ENCODE measurements around the gene OR10J5. TPM values are rescaled to one million over a fixed set of nuclear protein-coding genes. Genes with fewer than 3 reads are reported as not detected.
"Not testable (repeated sequence)": the region's sequence is repeated elsewhere in the genome, so short reads cannot be mapped to it uniquely, and the experiment has no call there.

OR10J5 gene
- total RNA-seq, 4 donors from 2014 or later = not detected

DNA sequence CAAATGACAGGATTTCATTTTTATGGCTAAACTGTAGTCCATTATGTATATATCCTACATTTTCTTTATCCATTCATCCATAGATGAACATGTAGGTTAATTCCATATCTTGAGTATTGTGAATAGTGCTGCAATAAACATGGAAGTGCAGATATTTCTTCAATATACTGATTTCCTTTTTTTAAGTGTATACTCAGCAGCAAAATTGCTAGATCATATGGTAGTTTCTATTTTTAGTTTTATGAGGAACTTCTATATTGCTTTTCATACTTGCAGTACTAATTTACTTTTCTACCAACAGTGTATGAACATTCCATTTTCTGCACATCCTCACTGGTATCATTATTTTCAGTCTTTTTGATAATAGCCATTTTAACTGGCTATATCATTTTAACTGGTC is 30.1 kb downstream of the OR10J5 start:
- H3K27ac ChIP-seq = no peak overlapping the region
- no peaks in the 10 kb centered on the region for H3K27me3 ChIP-seq
- H3K4me3 ChIP-seq = no peak overlapping the region
- H3K9me3 ChIP-seq = peaks cover 0 to 18% (median 4%) of the 10 kb centered on the region in 4 donors
- no peak for DNase-seq (ENCODE audit: low spot score in 2 of 2)
- H3K36me3 ChIP-seq = no peaks in the 10 kb centered on the region
- H3K4me1 ChIP-seq = no peaks in the 10 kb centered on the region
- no peak for TF ChIP-seq POLR2A (IDR thresholded peaks at IDR 0.05)
- no peak for TF ChIP-seq CTCF (IDR thresholded peaks at IDR 0.05)
- no peak for TF ChIP-seq EP300 (IDR thresholded peaks at IDR 0.05)

DNA sequence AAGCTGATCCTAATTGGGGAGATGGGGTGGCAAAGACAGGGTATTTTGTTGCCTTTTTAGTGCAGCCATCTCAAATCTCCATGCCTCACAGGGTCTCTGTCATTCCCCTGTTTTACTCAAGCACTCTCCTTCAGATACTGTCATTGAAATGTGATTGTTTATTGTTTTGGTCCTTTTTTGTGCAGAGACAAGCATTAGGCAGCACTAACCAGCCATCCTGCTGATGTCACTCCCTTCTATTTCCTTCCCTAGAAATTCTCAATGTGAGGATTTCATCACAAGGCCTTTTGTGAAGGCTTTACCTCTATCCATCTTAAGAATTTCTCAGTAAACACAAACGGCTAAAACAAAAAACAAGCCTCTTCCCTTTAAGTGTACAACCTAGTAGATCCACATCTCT is 34.7 kb downstream of the OR10J5 start:
- no peak for DNase-seq (ENCODE audit: low spot score in 2 of 2)
- no peak overlapping the region for H3K4me3 ChIP-seq
- 32 to 61% methylated on average over 1 of the region's 1 CpG for WGBS, 2 donors
- H3K4me1 ChIP-seq = no peaks in the 10 kb centered on the region
- H3K27ac ChIP-seq = no peak overlapping the region
- H3K27me3 ChIP-seq = no peaks in the 10 kb centered on the region
- no peak for TF ChIP-seq EP300 (IDR thresholded peaks at IDR 0.05)
- H3K9me3 ChIP-seq = peaks cover 0 to 34% (median 4%) of the 10 kb centered on the region in 4 donors
- H3K36me3 ChIP-seq = no peaks in the 10 kb centered on the region

DNA sequence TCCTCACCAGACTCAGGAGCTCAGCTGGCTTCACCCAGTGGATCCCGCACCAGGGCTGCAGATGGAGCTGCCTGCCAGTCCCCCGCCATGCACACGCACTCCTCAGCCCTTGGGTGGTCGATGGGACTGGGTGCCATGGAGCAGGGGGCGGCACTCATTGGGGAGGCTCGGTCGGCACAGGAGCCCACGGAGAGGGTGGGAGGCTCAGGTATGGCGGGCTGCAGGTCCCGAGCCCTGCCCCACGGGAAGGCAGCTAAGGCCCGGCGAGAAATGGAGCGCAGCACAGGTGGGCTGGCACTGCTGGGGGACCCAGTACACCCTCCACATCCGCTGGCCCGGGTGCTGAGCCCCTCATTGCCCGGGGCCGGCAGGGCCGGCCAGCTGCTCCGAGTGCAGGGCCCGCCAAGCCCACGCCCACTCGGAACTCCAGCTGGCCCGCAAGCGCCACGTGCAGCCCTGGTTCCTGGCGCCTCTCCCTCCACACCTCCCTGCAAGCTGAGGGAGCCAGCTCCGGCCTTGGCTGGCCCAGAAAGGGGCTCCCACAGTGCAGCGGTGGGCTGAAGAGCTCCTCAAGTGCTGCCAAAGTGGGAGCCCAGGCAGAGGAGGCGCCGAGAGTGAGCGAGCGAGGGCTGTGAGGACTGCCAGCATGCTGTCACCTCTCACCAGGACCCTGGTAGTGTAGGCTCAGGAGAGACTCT is 41.1 kb downstream of the OR10J5 start:
- not testable (repeated sequence) for H3K27me3 ChIP-seq; H3K4me1 ChIP-seq; DNase-seq (ENCODE audit: low spot score in 2 of 2); H3K36me3 ChIP-seq; H3K4me3 ChIP-seq; H3K27ac ChIP-seq
- H3K9me3 ChIP-seq = peaks cover 0 to 23% (median 2%) of the 10 kb centered on the region in 4 donors
- 83 to 85% methylated on average over 7 to 24 of the region's 33 CpGs for WGBS, 2 donors

DNA sequence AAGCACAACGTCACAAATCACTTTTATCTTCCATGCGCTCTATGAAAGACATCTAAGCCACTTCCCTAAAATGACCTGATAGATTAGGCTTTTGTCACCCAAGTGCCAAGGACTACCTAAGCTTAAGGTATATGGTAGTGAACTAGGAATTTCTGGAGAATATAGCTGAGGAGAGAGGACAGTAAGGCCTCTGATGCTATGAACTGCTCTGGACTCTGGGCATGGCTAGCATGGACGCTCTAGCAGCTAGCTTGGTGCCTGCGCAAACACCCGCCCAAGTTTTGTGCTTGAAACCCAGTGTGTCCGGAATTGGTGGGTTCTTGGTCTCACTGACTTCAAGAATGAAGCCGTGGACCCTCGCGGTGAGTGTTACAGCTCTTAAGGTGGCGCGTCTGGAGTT is 42.5 kb downstream of the OR10J5 start:
- H3K4me1 ChIP-seq = no peaks in the 10 kb centered on the region
- no peaks in the 10 kb centered on the region for H3K27me3 ChIP-seq
- peaks cover 0 to 12% (median 0%) of the 10 kb centered on the region in 4 donors for H3K9me3 ChIP-seq
- 84 to 87% methylated on average over 11 of the region's 11 CpGs for WGBS, 2 donors
- no peaks in the 10 kb centered on the region for H3K36me3 ChIP-seq
- H3K27ac ChIP-seq = no peak overlapping the region
- TF ChIP-seq POLR2A (IDR thresholded peaks at IDR 0.05) = no peak
- no peak for TF ChIP-seq EP300 (IDR thresholded peaks at IDR 0.05)
- no peak for TF ChIP-seq CTCF (IDR thresholded peaks at IDR 0.05)
- DNase-seq (ENCODE audit: low spot score in 2 of 2) = no peak
- no peak overlapping the region for H3K4me3 ChIP-seq

GRCh38 chr1:159492575-159493323 is 43.1 kb downstream of the OR10J5 start:
- no peaks in the 10 kb centered on the region for H3K27me3 ChIP-seq
- DNase-seq (ENCODE audit: low spot score in 2 of 2) = no peak

More at GRCh38 chr1:159492575-159493323, 43.1 kb downstream of the OR10J5 start:
- Histone ChIP-seq H3K27ac (no peak overlapping the region), H3K36me3 (no peaks in the 10 kb centered on the region), H3K9me3 (peaks cover 0 to 12% (median 0%) of the 10 kb centered on the region in 4 donors), H3K4me1 (no peaks in the 10 kb centered on the region), H3K4me3 (no peak overlapping the region)
- 65 to 68% methylated on average over 5 of the region's 5 CpGs for WGBS, 2 donors
- TF ChIP-seq POLR2A (IDR thresholded peaks at IDR 0.05) (no peak), EP300 (IDR thresholded peaks at IDR 0.05) (no peak), CTCF (IDR thresholded peaks at IDR 0.05) (no peak)

Other genes starting within 250 kb of the OR10J5 start
- 1 to 10 TPM in 2 of 4 donors, not detected in 2; 3.6 to 3.9 TPM for gene FCER1A, start 233.7 kb downstream of the OR10J5 start, total RNA-seq
- not detected for gene OR10J4, start 103.8 kb downstream of the OR10J5 start, total RNA-seq
- not detected for gene OR10J1, start 96.3 kb downstream of the OR10J5 start, total RNA-seq
- not detected for gene APCS, start 51.8 kb upstream of the OR10J5 start, total RNA-seq
- gene CRP, start 178.6 kb upstream of the OR10J5 start, total RNA-seq = not detected
- 100 to 1,000 TPM; 114 to 162 (median 123) TPM for gene DUSP23, start 245.0 kb upstream of the OR10J5 start, total RNA-seq

Data from tibial nerve (tissue), 4 donors.